ENCODE results near the gene CDKAL1. TPM values are rescaled to one million over a fixed set of nuclear protein-coding genes. Genes with fewer than 3 reads are reported as not detected.

CDKAL1 gene
- total and polyA plus RNA-seq, 8 donors: 13.6 to 20.7 (median 17.5) TPM

DNA sequence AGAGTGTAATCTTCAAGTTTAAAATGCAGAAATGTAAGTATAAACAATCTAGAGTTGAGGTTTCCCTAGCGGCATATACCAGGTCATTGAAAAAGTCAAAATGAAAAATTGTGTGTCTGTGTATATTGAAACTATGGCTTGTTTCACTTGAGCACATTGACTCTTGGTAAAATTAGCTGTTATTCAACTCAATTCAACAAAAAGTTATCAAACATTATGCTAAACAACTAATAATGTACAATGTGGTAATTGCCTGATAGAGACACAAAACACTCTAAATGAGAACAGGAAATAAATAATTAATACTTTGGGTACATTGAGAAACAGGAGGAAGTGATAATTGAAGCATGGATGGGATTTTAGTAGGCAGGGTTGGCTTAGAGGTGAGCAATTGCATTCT lies 444.8 kb downstream of the CDKAL1 start:
- TF ChIP-seq, protein P1, sequence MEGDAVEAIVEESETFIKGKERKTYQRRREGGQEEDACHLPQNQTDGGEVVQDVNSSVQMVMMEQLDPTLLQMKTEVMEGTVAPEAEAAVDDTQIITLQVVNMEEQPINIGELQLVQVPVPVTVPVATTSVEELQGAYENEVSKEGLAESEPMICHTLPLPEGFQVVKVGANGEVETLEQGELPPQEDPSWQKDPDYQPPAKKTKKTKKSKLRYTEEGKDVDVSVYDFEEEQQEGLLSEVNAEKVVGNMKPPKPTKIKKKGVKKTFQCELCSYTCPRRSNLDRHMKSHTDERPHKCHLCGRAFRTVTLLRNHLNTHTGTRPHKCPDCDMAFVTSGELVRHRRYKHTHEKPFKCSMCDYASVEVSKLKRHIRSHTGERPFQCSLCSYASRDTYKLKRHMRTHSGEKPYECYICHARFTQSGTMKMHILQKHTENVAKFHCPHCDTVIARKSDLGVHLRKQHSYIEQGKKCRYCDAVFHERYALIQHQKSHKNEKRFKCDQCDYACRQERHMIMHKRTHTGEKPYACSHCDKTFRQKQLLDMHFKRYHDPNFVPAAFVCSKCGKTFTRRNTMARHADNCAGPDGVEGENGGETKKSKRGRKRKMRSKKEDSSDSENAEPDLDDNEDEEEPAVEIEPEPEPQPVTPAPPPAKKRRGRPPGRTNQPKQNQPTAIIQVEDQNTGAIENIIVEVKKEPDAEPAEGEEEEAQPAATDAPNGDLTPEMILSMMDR (IDR thresholded peaks at IDR 0.05): no peak
- Histone ChIP-seq H3K27me3 (no peaks in the 10 kb centered on the region), H3K27ac (no peak overlapping the region), H3K9me3 (peaks cover 0 to 2% of the 10 kb centered on the region in 2 donors), H3K36me3 (no peaks in the 10 kb centered on the region), H3K4me3 (no peak overlapping the region), H3K4me1 (no peaks in the 10 kb centered on the region)
- ATAC-seq (no peak), DNase-seq (no peak)
- intact Hi-C loops (cut with DNase I): no loop called here

DNA sequence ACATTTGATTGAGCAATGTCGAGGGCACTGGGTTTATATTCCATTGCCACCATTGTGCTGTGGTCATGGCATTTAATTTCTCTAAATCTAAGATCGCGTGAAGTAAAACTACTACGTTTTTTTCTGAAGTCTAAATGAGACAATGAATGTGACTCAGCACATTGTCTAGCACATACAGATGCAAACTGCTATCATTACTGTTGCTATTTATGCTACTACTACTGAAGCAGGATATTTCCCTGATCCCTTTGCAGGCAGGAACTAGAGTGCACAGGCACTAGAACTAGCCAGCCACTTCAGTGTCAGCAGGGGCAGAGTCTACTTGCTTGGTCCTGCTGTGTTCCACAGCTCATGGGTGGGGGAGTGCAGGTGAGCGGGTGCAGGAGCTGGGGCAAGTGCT lies 449.7 kb downstream of the CDKAL1 start:
- Histone ChIP-seq H3K27me3 (no peaks in the 10 kb centered on the region), H3K4me3 (no peak overlapping the region), H3K27ac (no peak overlapping the region), H3K9me3 (peaks cover 0 to 14% of the 10 kb centered on the region in 2 donors), H3K36me3 (peaks cover 0 to 3% of the 10 kb centered on the region in 2 donors), H3K4me1 (no peaks in the 10 kb centered on the region)
- TF ChIP-seq, protein P1 (IDR thresholded peaks at IDR 0.05): no peak
- intact Hi-C loops (cut with DNase I): no loop called here
- DNase-seq (no peak), ATAC-seq (no peak)

DNA sequence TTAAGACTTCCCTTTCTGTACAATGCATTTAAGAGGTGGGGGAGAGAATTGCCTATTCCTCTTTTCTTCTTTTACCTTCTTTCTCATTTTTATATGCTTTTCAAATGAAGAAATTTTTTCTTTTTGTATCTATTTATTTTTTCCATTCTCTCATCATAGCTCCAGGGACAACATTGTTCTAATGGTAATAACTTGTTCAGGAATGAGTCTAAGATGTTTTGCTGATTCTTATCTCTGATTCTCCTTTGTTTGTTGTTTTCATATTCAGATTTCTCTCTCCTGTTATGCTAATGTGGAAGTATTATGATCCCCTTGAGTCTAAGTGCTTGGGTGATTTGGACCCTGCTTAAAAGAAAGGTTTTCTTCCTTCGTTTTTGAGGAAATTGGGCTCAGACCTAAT lies 451.6 kb downstream of the CDKAL1 start:
- no peak overlapping the region for H3K27ac ChIP-seq
- H3K4me3 ChIP-seq: no peak overlapping the region
- peaks cover 0 to 3% of the 10 kb centered on the region in 2 donors for H3K36me3 ChIP-seq
- no peak for ATAC-seq
- DNase-seq: no peak
- intact Hi-C loops (cut with DNase I): no loop called here
- H3K27me3 ChIP-seq: no peaks in the 10 kb centered on the region
- no peaks in the 10 kb centered on the region for H3K4me1 ChIP-seq
- H3K9me3 ChIP-seq: peaks cover 0 to 14% of the 10 kb centered on the region in 2 donors
- TF ChIP-seq, protein P1 (IDR thresholded peaks at IDR 0.05): no peak

DNA sequence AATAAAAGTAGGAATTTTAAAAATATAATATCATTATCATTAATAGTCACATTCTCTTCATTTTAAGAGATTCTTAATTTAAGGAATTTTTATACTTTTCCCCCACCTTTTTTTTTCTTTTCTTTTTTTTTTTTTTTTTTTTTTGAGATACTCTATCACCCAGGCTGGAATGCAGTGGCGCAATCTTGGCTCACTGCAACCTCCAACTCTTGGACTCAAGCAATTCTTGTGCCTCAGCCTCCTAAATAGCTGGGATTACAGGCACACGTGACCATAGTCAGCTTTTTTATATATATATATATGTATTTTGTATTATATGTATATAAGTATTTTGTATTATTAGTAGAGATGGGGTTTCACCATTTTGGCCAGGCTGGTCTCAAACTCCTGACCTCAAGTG lies 457.7 kb downstream of the CDKAL1 start:
- H3K27me3 ChIP-seq: no peaks in the 10 kb centered on the region
- TF ChIP-seq, protein P1 (IDR thresholded peaks at IDR 0.05): no peak
- H3K36me3 ChIP-seq: no peaks in the 10 kb centered on the region
- intact Hi-C loops (cut with DNase I): no loop called here
- no peak overlapping the region for H3K27ac ChIP-seq
- ATAC-seq: no peak
- peaks cover 0 to 3% of the 10 kb centered on the region in 2 donors for H3K9me3 ChIP-seq
- H3K4me1 ChIP-seq: no peaks in the 10 kb centered on the region
- DNase-seq: no peak
- no peak overlapping the region for H3K4me3 ChIP-seq

DNA sequence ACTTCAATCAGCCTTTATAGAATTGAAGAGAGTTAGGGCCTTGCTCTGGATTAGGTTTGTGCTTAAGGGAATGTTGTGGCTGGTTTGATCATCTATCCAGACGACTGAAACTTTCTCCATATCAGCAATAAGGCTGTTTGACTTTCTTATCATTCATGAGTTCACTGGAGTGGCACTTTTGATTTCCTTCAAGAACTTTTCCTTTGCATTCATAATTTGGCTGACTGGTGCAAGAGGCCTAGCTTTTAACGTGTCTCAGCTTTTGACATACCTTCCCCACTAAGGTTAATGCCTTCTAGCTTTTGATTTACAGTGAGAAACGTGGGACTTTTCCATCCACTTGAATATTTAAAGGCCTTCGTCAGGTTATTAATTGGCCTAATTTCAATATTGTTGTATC lies 461.8 kb downstream of the CDKAL1 start:
- ATAC-seq (peak; percentile 72), DNase-seq (no peak)
- H3K4me1 ChIP-seq: peaks cover 0 to 3% of the 10 kb centered on the region in 2 donors
- H3K36me3 ChIP-seq: peaks cover 0 to 4% of the 10 kb centered on the region in 2 donors
- TF ChIP-seq, protein P1 (IDR thresholded peaks at IDR 0.05): no peak
- H3K27me3 ChIP-seq: no peaks in the 10 kb centered on the region
- H3K9me3 ChIP-seq: peaks cover 0 to 3% of the 10 kb centered on the region in 2 donors
- intact Hi-C loops (cut with DNase I): no loop called here
- H3K27ac ChIP-seq: no peak overlapping the region
- H3K4me3 ChIP-seq: no peak overlapping the region
